HG03045 (cell line): ENCODE data around the gene OR4K5.
"Not testable (repeated sequence)": the region's sequence is repeated elsewhere in the genome, so short reads cannot be mapped to it uniquely, and the experiment has no call there.

Source experiments
- ATAC-seq: cut with Tn5 transposase; IDR thresholded peaks from one replicate; pipeline ENCODE4 v1.9.1; 2021; ENCODE audit warnings: mild to moderate bottlenecking, moderate library complexity; ENCODE audit not compliant: unreplicated experiment

OR4K5 gene

DNA sequence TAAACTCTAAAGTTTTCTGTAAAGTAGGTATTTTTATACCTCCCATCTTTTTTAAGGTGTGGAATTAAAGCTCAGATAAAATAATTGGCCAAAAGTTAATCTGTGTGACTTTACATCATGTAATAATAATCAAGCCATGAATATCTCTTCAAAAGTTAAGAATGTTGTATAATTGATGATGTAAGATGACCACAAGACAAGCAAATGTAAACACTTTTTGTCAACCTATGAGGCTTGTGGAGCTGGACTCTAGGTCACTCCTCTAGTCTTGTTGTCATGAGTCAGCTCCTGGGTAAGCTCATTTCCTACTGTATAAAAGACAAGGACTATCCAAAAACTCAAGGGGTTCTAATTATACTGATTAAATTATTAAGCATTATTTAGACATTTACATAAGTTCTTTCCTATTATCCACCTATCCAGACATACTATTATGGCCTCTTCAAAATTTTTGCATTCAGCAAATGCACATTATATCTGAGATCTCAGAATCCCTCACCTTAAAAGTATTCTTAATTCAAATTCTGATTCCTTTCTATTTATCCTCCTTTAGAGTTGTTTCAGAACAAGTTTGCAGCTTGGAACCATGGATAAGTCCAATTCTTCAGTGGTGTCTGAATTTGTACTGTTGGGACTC is at the start of gene OR4K5:
Gene OR4K5 (plus strand): TSS at position 587 of the 637 bp plus-strand sequence. CDS start 0 bp downstream, at position 587.
- no peak for ATAC-seq

- ATAC-seq: no peak
These were observed 47.2 kb upstream of the OR4K5 start for GRCh38 chr14:19873178-19873577.

DNA sequence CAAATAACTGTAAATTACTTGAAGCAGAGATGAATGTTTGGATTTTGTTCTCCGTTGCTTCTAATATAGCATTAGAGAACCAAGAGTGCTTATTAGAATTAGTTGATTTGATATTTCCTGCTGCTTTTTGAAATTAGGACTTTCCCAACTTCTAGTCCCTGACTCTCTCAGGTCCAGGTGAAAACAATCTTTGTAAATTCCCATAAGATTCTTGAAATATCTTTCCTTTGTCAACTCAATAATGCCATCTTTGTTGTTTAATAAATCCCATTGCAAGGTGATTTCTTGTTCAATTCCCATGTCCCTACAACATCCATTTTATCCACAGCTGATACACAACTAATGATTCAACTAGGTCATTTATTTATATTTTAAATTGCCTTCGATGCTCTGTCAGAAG is 45.6 kb upstream of the OR4K5 start, which contains the start of gene OR4K2:
Gene OR4K2 (plus strand): TSS at position 301 of the 400 bp plus-strand sequence. CDS start 1,126 bp downstream, outside the sequence.
- ATAC-seq: no peak

- no peak for ATAC-seq
These were observed 42.3 kb upstream of the OR4K5 start for GRCh38 chr14:19878029-19878642.

DNA sequence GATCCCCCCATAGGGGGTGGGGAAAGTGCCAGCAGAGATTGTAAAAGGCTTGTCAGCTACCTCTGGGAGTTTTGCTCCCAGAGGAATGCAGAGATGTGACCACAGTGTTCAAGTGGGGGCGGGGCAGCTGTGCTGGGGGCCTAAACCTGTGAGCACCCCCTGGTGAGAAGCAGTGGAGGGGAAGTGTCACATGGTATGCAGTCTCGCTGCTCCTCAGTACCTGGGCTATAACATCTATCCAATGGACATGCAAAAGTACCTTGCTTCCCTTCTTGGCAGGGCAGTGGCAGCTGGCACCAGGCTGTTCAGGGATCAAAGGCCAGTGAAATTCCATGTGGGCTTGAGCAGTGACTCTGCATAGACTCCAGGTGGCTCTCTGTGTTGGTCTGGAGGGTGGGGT is 25.1 kb upstream of the OR4K5 start:
- ATAC-seq: no peak

- ATAC-seq: no peak
These were observed 19.4 kb upstream of the OR4K5 start for GRCh38 chr14:19900999-19901398.

DNA sequence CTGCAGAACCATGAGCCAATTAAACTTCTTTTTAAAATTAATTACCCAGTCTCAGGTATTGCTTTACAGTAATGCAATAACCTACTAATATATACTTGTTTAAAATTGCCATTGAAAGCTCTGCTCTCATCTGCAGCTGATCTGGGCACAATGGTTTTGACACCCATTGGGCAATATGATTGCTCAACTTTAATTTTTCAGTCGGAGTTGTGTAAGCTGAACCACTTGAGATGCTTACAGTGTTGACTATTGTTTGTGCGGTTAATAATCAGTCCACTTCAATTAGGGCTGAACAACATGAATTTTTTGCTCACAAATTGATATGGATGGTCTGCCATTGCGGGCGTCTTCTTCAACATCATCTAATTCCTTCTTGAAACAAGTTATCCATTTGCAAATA is 18.0 kb upstream of the OR4K5 start:
- no peak for ATAC-seq

DNA sequence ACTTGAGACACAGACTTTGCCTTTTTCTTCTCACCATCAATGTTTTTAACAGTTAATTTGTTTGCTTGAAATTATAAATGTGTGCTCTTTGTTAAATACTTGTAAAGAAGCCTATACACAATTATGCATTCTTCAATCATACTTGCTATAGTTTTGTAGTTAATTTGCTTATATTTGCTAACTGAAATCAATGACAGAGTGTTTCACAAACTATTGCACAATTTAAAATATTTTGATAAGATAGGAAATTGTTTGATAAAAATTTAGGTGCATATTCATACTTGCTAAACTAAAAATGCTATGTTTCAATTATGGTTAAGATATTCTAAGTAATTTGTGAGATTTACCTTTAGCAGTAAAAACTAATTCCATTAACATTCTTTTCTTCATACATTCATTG is 13.7 kb upstream of the OR4K5 start:
- ATAC-seq: no peak

GRCh38 chr14:19911114-19911513 is 9.3 kb upstream of the OR4K5 start:
- ATAC-seq: no peak

DNA sequence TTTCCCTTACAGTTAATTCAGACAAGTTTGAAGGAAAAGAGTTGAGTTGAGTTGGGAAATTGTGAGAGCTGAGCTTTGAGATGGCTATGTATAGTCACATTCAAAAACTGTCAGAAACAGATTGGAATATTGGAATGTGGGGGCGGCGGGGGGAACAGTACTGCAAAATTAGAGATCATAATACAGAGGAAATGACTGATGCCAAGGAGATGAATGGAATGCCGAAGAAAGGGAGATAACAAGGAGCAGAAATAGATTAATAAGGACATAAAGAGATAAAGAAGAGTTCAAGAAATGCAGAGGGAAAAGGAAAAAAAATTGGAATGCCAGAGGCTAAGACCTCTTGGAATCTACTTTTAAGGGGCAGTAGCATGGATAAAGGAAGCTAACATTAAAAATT is 3.2 kb upstream of the OR4K5 start:
- no peak for ATAC-seq

DNA sequence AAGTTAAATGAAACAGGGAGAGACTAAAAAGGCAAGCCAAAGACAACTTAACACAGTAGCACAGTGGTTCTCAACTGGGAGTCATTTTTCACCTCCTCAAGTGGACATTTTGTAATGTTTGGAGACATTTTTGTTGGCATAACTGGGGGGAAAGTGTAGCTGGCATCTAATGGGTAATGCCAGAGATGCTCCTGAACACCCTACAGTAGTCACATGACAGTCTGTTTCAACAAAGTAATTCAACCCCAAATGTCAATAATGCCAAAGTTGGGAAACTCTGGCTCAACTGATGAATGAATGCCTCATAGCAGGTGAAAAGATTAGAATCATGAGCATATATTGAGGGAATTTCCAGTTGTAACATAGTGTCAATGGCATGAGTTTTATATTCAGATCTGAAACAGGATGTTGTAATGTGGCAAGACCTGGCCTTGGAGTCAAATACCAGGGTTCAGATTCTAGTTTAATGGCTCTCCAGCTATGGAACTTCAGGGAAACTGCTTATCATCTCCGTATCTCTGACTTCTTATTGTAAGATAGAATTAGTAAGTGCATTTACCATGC is 2.4 kb upstream of the OR4K5 start:
- ATAC-seq: no peak

- ATAC-seq: no peak
These were observed 1.7 kb upstream of the OR4K5 start for GRCh38 chr14:19918553-19919264.

GRCh38 chr14:19930617-19931016 is 10.2 kb downstream of the OR4K5 start, which contains the start of gene OR4K1:
TSS of gene OR4K1 (plus strand) at chr14:19930917. CDS start at chr14:19935667, 4,750 bp downstream.
- no peak for ATAC-seq

DNA sequence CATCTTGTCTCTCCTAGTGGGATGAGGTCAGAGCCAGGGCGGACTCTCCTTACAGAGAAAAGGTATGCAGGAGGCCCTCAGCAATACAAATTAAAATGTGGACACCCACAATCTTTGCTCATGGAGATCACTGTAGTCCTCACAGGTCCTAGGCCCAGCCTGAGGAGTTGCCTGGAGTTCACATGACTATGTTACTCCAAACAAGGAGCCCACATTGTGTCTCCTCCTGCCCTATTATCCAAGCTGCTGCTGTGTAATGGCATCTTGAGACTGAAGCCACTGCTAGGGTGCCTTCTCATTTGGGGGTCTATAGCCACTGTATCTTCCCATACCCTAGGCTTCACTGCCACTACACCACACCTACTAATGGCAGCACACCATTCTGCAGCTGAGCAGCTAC is 21.3 kb downstream of the OR4K5 start:
- ATAC-seq: no peak

DNA sequence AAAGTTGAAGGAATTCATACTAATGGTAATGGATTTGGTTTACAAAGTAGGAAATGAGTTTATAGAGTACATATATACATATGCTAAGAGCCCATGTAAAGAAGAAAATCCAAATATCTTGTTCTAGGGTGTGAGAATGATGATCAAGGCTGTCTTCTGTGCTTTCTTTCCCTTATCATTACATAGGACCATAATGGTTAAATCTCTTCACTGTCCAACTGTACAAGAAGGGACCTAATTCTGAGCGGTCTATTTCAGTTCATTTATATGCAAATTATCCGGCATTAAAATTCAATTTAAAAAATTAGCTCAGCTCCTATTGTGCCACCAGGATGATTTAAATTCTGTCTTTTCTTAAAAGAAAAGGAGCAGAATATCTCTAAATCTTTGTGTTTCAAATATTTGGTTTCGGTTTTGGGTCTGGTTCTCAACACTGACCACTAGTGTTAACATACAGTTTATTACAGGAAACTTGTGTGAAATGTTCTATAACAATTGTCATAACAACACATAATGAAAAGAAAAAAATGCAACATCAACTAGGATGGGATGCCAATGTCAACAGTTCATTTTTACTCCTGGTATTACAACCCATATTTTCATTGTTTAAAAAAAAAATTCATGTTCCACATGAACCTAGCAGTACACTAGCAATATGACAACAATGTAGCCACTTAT is 27.1 kb downstream of the OR4K5 start:
- ATAC-seq: no peak

DNA sequence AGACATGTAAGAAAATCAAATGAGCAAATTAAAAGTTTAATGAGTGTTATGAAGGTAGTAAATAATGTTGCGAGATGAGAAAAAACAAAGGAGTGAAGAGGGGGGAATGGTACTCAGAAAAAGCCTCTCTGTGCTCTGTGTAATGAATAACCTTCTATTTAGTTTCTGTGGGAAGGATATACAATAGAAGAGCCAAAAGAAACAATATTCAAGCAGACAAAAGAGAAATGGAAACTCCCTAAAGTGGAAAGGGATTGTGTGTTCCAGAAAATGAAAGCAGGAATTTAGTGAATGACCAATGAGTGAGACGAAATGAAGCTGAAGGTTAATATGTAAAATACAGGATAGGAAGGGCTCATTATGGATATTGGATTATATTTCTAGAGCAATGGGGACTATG is 28.8 kb downstream of the OR4K5 start:
- ATAC-seq: no peak

DNA sequence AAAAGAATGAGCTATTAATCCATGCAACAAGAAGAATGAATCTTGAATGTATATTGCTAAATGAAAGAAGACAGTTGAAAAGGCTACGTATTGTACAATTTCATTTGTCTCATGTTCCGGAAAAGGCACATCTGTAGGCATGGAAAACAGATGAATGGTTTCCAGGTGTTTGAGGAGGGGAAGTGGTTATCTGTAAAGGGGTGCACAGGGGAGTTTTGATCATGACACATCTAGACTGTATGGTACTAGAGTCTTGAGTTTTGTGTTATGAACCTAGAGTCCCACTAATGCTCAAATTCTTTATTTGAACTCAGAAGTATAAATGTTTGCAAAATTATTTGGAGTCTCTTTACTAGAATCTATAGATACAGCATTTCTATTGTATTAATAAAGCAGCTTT is 49.3 kb downstream of the OR4K5 start:
- ATAC-seq: not testable (repeated sequence)
